Measurements from ENCODE around the gene CA4.
"Not testable (repeated sequence)": the region's sequence is repeated elsewhere in the genome, so short reads cannot be mapped to it uniquely, and the experiment has no call there.

- TF ChIP-seq EZH2 (IDR thresholded peaks at IDR 0.05); POLR2AphosphoS5 (IDR thresholded peaks at IDR 0.05; ENCODE audit: borderline replicate concordance, low read depth, low read length); FOXP2 (optimal IDR thresholded peaks at IDR 0.05; ENCODE audit: control extremely low read depth, extremely low read length, insufficient read depth): not testable (repeated sequence)
These were observed 48.9 kb downstream of the CA4 start for GRCh38 chr17:60198630-60199029.

Data from SK-N-MC (cell line).